ENCODE data around the gene ADARB1.

ADARB1 gene

DNA sequence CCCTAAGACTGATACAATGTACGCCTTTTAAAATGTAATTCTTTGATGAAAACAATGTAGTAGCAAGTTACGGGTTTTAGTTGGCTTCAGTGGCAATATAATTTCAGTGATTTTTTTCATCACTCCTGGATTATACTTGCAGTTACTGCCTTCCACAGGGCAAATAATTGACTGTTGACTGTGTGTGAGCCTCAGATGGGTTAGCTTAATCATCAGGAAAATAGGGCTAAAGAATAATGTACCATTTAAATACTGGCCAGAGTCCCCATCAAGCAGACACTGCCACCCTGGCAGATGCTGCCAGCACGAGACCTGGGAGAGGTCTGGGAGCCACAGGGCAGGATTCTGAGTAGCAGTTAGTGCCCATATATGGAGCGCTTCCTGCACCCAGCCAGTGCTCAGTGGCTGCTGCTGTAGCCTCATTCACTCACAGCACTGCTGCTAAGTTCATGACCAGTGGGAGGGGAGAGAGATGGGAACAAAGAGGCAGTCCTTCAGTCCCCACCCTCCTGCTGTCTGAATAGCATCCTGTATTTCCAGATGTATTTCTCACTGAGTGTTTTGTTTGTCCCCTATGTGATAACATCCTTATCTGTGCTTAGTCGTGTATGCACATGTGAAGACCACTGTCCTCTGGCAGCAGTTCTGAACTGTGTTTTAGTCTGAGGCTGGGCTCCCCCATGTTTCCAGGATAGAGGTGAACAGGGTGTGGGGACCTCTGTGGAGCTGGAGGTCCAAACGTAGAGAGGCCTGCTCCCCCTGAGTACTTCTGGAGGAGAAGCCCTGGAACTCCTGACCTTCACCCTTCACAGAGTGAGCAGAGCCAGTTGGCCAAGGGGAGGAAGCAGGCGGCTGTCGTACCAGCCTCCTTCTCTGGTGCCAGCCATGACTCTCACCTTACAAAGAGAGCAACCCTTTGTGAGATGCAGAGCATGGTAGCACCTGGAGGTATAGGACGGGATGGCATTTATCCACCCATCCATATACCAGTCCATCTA lies 80.4 kb downstream of the ADARB1 start:
- no peak for DNase-seq

GRCh38 chr21:45155910-45156309 lies 81.5 kb downstream of the ADARB1 start:
- DNase-seq, result no peak

GRCh38 chr21:45156459-45156858 lies 82.1 kb downstream of the ADARB1 start:
- DNase-seq, result no peak

- no peak for DNase-seq
These were observed 83.6 kb downstream of the ADARB1 start for GRCh38 chr21:45157932-45158331.

DNA sequence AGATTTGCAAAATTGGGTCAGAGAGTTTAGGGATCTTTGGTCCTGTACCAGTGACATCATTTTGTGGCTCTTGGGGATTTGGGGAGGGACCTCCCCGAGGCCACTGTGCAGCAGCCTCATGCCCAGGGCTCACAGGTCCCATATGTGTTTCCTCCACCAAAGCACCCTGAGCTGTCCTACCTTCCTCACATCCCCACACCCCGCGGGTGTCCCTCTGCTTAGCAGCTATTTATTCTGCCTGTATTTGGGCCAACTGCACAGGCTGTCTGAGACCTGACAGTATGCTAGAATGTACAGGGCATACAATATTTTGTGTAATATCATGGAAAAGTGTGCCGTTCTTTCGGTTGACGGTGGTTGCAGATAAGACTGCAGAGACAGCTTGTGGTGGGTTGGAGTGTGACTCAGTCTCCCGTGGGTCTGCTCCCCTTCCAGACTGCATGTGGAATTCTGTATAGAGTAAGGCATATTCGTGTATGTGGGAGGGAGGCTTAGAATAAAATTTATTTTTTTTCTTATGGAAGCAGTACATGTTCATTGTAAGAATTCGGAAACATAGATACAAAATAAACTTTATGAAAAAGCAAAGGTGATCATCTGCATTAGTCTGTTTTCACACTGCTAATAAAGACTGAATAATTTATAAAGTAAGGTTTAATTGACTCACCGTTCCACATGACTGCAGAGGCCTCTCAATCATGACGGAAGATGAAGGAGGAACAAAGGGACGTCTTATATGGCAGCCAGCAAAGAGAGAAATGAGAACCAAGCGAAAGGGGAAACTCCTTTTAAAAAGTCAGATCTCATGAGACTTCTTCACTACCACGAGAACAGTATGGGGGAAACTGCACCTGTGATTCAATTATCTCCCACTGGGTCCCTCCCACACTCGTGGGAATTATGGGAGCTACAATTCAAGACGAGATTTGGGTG lies 84.4 kb downstream of the ADARB1 start:
- no peak for DNase-seq

GRCh38 chr21:45160198-45160597 lies 85.8 kb downstream of the ADARB1 start:
- no peak for DNase-seq

DNA sequence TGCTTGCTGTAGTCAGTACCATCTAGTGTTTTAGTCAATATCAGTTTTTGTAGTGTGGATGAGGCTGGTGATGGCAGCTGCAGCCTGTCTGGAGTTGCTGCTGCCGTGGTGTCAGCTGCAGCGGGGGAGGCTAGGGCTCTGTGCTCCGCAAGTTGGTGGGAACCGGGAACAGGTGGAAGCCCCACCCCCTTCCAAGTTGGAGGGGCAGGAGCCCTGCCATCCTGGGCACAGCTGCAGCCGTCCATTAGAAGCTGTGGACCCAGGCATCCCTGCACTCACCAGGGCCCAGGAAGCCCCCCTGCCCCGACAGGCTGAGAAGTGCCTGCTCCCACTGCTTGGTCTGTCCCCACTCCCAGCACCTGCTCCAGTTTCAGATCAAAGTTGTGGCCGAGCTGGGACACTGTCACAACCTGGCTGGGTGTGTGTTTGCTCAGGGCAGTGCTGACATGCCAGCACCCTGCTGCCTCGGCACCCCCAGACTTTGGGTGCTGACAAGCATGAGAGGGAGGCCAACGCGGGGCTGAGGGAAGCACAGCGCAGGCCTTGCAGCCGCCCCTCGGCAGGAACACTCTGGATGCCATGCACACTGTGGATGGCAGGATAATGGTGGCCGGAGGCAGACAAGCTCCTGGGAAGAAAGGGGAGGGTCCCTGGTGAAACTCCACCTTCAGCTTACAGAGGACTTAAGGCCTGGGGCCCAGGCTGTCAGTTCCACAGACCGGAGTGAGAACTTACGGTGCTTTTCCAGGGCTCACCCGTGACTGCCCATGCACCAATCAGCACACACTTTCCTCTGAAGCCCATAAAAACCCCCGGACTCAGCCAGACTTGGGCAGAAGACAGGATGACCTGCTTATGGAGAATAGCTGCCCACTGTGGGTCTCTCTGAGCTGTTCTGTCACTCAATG lies 86.9 kb downstream of the ADARB1 start:
- no peak for DNase-seq

DNA sequence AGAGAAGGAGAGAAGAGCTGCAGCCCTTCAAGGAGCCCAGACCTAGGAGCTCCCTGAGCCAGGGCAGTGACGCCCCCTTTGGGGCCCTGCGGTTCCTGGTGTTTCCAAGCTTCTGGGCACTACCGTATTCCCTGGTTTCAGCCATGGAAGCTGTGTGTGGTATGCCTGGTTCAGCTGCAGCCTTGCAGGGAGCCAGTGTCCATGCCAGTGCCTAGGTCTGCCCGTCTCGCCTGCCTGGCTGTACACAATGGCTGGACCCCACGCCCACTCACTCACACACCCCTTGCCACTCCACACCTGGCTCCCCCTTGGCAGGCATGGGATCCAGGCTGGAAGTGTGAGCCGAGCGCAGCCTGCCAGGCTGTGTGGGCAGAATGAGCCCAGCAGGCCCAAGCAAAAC lies 87.7 kb downstream of the ADARB1 start:
- DNase-seq, result no peak

GRCh38 chr21:45162809-45163208 lies 88.4 kb downstream of the ADARB1 start:
- DNase-seq, result no peak

- DNase-seq, result no peak
These were observed 89.2 kb downstream of the ADARB1 start for GRCh38 chr21:45163413-45164123.

DNA sequence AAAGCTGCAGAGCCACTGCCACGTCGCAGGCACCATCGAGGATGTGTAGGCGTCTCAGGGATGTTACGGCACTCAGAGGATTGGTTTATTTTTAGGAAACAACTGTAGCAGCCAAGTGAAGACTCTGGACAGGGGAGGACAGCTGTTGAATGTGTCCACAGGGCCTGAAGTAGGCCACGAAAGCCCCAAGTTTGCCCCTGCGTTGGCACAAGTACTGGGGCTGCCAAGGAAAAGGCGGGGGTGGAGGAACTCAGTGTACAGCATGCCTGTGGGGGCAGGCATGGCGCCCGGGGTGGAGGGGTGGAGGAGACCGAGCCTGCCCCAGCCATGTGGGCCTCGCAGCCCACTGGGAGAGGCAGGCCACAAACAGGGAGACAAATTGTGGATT lies 89.7 kb downstream of the ADARB1 start:
- DNase-seq, result no peak

GRCh38 chr21:45164838-45165237 lies 90.5 kb downstream of the ADARB1 start:
- DNase-seq, result no peak

GRCh38 chr21:45166931-45167330 lies 92.6 kb downstream of the ADARB1 start:
- no peak for DNase-seq

DNA sequence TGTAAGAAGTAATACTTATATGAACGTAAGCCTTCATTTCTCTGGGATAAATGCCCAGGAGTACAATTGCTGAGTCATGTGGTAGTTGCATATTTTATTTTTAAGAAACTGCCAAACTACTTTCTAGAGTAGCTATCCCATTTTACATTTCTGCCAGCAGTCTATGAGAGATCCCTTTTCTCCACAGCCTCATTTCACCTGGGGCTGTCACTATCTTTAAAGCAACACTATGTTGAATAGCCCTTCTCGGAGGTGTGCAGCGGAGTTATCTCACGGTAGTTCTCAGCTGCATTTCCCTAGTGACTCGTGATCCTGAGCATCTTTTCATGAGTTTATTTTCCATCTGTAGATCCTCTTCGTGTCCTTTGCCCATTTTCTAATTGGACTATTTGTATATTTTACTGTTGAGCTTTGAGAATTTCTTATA lies 93.4 kb downstream of the ADARB1 start:
- no peak for DNase-seq

DNA sequence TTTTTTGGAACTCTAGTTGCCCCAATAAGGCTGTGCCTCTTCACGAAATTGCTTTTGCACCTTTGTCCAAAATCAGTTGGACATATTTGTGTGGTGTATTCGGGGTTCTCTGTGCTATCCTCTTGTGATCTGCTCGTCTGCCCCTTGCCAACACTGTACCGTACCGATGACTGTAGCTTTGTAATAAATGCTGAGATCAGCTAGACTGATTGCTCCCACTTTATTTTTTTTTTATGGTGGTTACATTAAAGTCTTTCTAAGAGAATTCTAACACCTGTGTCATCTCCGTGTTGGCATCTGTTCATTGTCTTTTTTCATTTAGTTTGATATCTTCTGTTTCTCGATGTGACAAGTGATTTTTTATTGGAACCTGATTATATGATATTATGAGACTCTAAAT lies 94.1 kb downstream of the ADARB1 start:
- DNase-seq, result no peak

GRCh38 chr21:45169001-45169400 lies 94.6 kb downstream of the ADARB1 start:
- DNase-seq, result peak in 1 of 2 donors; percentile 9

DNA sequence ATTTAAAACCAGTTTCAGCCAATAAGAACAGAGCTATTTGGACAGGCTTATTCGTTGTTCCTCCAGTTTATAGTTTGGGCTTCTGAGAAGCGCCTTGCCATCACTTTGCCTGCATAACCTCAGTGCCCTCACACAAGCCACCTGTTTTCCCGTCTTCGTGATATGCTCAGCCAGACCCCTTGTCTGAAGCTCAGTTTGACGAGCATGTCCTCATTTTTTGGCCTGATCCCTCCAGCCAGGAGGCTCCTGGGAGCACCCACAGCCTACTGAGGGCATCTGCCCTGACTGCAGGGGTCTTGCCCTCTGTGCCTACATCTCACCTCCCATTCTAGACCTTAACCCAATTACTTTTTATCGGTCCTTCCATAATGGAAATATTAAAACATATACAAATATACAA lies 95.3 kb downstream of the ADARB1 start:
- no peak for DNase-seq

DNA sequence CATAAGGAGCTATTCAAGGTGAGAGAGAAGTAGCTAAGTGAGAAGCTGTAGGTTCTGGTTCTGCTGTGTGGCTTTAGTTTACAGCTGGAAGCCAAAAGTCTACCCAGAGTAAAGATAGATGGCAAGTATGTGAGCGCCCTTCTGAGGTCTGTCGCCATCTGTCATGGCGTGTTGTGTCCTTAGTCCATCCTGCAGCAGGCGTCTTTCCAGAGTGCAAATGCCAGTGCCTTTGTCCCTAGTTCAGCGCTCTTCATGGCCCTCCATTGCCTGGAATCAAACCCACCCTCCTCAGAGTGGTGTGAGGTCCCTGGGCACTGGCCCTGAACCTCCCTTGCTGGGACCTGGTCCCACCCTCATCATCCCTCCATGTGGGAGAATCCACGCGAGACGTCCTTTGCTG lies 96.6 kb downstream of the ADARB1 start:
- no peak for DNase-seq

DNA sequence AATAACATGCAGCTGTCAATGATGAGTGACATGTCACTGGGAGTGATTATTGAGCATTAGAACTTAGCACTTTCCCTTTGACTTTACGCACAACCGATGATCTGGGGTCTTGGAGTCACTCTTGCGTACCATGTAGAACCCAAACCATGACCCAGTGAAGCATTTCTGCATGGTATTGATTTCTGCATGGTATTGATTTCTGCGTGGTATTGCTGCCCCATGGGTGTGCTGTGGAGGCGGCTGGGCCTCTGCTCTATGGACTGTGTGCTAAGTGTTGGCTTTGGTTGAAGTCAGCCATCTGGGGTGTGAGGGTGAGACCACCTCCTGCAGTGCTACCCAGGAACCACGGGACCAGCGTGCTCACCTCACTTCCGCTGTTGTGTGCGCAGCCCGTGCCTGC lies 98.0 kb downstream of the ADARB1 start:
- no peak for DNase-seq

GRCh38 chr21:45175326-45176095 lies 101.1 kb downstream of the ADARB1 start:
- no peak for DNase-seq

- DNase-seq, result no peak
These were observed 101.8 kb downstream of the ADARB1 start for GRCh38 chr21:45176141-45176540.
